Gastrocnemius medialis (tissue), 4 donors: ENCODE data around the gene MINDY1. TPM values are rescaled to one million over a fixed set of nuclear protein-coding genes. Genes with fewer than 3 reads are reported as not detected.

Experiments used
- ATAC-seq, 2 donors: fragments of 150-250 bp; one replicate each; pipeline ENCODE4 v1.9.1; 2016
- DNase-seq, 2 donors: peaks; one replicate each; pipeline ENCODE4 v3.0.0-alpha.2; 2019
- H3K27ac ChIP-seq, 4 donors: fragments of 200-600 bp; sonication (generic); 1 replicate in 1 of 4; 2 replicates in 3 of 4; pipeline ENCODE4 v1.5.1; 2016 to 2018; ENCODE audit warnings: mild to moderate bottlenecking in 2 of 4, moderate library complexity in 1 of 4
- H3K27me3 ChIP-seq, 3 donors: fragments of 200-600 bp; sonication (generic) in 2 of 3; 1 replicate in 1 of 3; 2 replicates in 2 of 3; pipeline versions ENCODE4 v1.5.1 to v1.6.0; 2016 to 2019; ENCODE audit warnings: mild to moderate bottlenecking in 1 of 3, moderate library complexity in 1 of 3
- H3K36me3 ChIP-seq, 2 donors: fragments of 200-600 bp; sonication (generic) in 1 of 2; one replicate each; pipeline ENCODE4 v1.5.1; 2017 to 2018
- H3K4me1 ChIP-seq, 2 donors: fragments of 200-600 bp; sonication (generic) in 1 of 2; one replicate each; pipeline ENCODE4 v1.5.1; 2016 to 2017; ENCODE audit warnings: mild to moderate bottlenecking in 2 of 2
- H3K4me3 ChIP-seq, 4 donors: fragments of 200-600 bp; sonication (generic) in 3 of 4; 1 replicate in 1 of 4; 2 replicates in 3 of 4; pipeline ENCODE4 v1.5.1; 2016 to 2019; ENCODE audit warnings: mild to moderate bottlenecking in 2 of 4
- H3K9me3 ChIP-seq, 3 donors: fragments of 200-600 bp; sonication (generic) in 2 of 3; 1 replicate in 1 of 3; 2 replicates in 2 of 3; pipeline ENCODE4 v1.5.1; 2016 to 2019
- POLR2A ChIP-seq, 2 donors: fragments of 450-650 bp; IDR thresholded peaks; one replicate each; pipeline ENCODE4 v1.6.1; 2017; ENCODE audit warnings: antibody characterized with exemption in 2 of 2, mild to moderate bottlenecking in 2 of 2, moderate library complexity in 2 of 2
- in situ Hi-C, 4 donors: fragments of 200-750 bp; cut with MboI; loops; one replicate each; pipeline versions ENCODE4 v1.15.0 to v1.8.0; 2017; ENCODE audit warnings: low sequenced_read_pairs in 4 of 4
- intact Hi-C: fragments of 100-400 bp; cut with DNase I; formaldehyde crosslinking; loops from one replicate; pipeline ENCODE4 v1.15.1; 2023; ENCODE audit warnings: low total_unique reads
- total RNA-seq, 4 donors: library from RNA; depleted of rRNA; stranded (reverse); fragments of >200 nt; gene quantifications; one replicate each; pipeline versions ENCODE4 v1.1.0 to v1.2.3, GENCODE V29; 2016
- TF ChIP-seq, protein P1 (sequence below), 5 experiments: fragments of 450-650 bp in 3 of 5; fragments of 200-600 bp in 2 of 5; sonication (generic) in 2 of 5; IDR thresholded peaks in 4 of 5; conservative IDR thresholded peaks in 1 of 5; 1 replicate in 4 of 5; 2 replicates in 1 of 5; pipeline ENCODE4 v1.5.1; 2016 to 2019; ENCODE audit warnings: antibody characterized with exemption in 5 of 5, mild to moderate bottlenecking in 3 of 5, moderate library complexity in 3 of 5

The MINDY1 gene
- total RNA-seq, 4 donors from 2014 or later: 13.4 to 22.8 (median 19.7) TPM

- in situ Hi-C loops (no loop called here), intact Hi-C loops (loop anchor here (5.0 to 10.0 kb wide), 6 partner anchors 36 to 446 kb away; partner anchors contain the start of genes CDC42SE1, CERS2, ENSA and PSMD4)
- TF ChIP-seq POLR2A (IDR thresholded peaks at IDR 0.05): no peak
- TF ChIP-seq, protein P1, sequence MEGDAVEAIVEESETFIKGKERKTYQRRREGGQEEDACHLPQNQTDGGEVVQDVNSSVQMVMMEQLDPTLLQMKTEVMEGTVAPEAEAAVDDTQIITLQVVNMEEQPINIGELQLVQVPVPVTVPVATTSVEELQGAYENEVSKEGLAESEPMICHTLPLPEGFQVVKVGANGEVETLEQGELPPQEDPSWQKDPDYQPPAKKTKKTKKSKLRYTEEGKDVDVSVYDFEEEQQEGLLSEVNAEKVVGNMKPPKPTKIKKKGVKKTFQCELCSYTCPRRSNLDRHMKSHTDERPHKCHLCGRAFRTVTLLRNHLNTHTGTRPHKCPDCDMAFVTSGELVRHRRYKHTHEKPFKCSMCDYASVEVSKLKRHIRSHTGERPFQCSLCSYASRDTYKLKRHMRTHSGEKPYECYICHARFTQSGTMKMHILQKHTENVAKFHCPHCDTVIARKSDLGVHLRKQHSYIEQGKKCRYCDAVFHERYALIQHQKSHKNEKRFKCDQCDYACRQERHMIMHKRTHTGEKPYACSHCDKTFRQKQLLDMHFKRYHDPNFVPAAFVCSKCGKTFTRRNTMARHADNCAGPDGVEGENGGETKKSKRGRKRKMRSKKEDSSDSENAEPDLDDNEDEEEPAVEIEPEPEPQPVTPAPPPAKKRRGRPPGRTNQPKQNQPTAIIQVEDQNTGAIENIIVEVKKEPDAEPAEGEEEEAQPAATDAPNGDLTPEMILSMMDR (IDR thresholded peaks at IDR 0.05 in 4 of 5, conservative IDR thresholded peaks at IDR 0.05 in 1 of 5): no peak
- Histone ChIP-seq H3K4me3 (peak overlapping the region; percentile 60 to 91 (median 86)), H3K36me3 (peaks cover 0 to 1% of the 10 kb centered on the region in 2 donors), H3K27ac (peak overlapping the region; percentile 89 to 95 (median 94)), H3K9me3 (no peaks in the 10 kb centered on the region), H3K4me1 (peaks cover 57 to 66% of the 10 kb centered on the region in 2 donors), H3K27me3 (no peaks in the 10 kb centered on the region)
- ATAC-seq (no peak), DNase-seq (no peak)
Measured at GRCh38 chr1:151007853-151008243, 1.1 kb upstream of the MINDY1 start.

DNA sequence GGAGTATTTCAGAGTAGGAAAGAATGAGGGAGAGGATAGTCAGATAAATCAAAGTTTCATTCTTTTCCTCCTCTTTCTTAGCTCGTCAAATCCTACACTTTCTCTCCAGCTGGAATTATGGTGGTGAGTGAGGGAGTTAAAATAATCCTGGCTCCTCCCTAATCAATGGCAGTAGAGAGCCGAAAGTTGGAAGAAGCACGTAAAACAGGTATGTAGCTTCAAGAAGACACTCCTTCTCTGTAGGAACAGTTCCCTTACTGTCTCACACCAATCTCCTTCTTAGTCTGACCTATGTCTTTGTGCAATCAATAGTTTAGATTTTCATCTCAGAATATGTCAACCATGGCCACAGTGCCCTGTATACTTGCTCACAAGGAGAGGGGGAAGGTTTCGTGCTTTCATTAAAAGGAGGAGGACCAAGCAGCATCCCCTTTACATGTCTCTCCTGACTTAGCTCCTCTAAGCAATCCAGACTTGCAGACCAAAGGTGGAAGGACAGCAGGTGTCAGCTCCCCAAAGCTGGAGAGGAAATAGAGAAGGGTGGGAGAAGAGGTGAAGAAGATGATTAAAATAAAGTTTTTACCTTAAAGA, 878 bp downstream of the MINDY1 start:
- Histone ChIP-seq H3K4me3 (peak overlapping the region; percentile 56 to 68 (median 65)), H3K27ac (peak overlapping the region; percentile 89 to 95 (median 94)), H3K4me1 (peaks cover 63 to 67% of the 10 kb centered on the region in 2 donors), H3K27me3 (no peaks in the 10 kb centered on the region), H3K9me3 (no peaks in the 10 kb centered on the region), H3K36me3 (peaks cover 0 to 17% of the 10 kb centered on the region in 2 donors)
- DNase-seq (no peak), ATAC-seq (no peak)
- intact Hi-C loops: loop anchor here (5.0 to 10.0 kb wide), 6 partner anchors 34 to 444 kb away; partner anchors contain the start of genes CDC42SE1, CERS2, ENSA and PSMD4
- in situ Hi-C loops: no loop called here
- TF ChIP-seq, protein P1 (IDR thresholded peaks at IDR 0.05 in 4 of 5, conservative IDR thresholded peaks at IDR 0.05 in 1 of 5): no peak
- no peak for TF ChIP-seq POLR2A (IDR thresholded peaks at IDR 0.05)

GRCh38 chr1:151003180-151003579, 3.5 kb downstream of the MINDY1 start:
- H3K4me3 ChIP-seq: peak overlapping the region in 1 of 4 donors; percentile 3
- ATAC-seq (no peak), DNase-seq (no peak)
- in situ Hi-C loops: no loop called here
- peaks cover 49 to 52% of the 10 kb centered on the region in 2 donors for H3K4me1 ChIP-seq
- H3K27ac ChIP-seq: peak overlapping the region; percentile 4 to 40 (median 20)
- intact Hi-C loops: loop anchor here (5.0 to 10.0 kb wide), 2 partner anchors 126 to 252 kb away; partner anchors contain the start of genes ARNT and PSMD4
- TF ChIP-seq, protein P1 (IDR thresholded peaks at IDR 0.05 in 4 of 5, conservative IDR thresholded peaks at IDR 0.05 in 1 of 5): no peak
- no peak for TF ChIP-seq POLR2A (IDR thresholded peaks at IDR 0.05)
- H3K9me3 ChIP-seq: no peaks in the 10 kb centered on the region
- H3K27me3 ChIP-seq: no peaks in the 10 kb centered on the region
- H3K36me3 ChIP-seq: peaks cover 0 to 43% of the 10 kb centered on the region in 2 donors

DNA sequence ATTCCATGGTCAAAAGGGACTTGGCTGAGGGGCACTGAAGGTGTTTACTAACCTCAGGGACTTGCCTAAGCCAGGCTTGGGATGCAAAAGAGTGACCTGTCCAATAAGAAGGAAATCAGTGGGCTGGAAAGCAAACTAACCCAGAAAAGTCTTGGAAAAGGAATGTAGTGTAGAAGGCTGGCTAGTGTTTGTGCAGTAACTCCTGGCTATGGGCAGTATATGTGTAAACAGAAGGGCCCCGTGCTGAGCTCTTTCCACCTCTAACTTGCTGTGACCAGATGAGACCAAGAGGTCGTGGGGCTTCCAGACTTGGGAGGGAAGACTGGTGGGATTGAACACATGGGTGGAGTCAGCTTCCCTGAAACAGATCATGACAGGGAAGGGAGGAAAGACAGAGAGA, 4.1 kb downstream of the MINDY1 start:
- Histone ChIP-seq H3K9me3 (no peaks in the 10 kb centered on the region), H3K36me3 (peaks cover 0 to 49% of the 10 kb centered on the region in 2 donors), H3K4me1 (peaks cover 45 to 49% of the 10 kb centered on the region in 2 donors), H3K27me3 (no peaks in the 10 kb centered on the region), H3K27ac (peak overlapping the region in 2 of 4 donors; percentile 2 to 36), H3K4me3 (no peak overlapping the region)
- TF ChIP-seq, protein P1 (IDR thresholded peaks at IDR 0.05 in 4 of 5, conservative IDR thresholded peaks at IDR 0.05 in 1 of 5): no peak
- no peak for TF ChIP-seq POLR2A (IDR thresholded peaks at IDR 0.05)
- in situ Hi-C loops: no loop called here
- intact Hi-C loops: loop anchor here (5.0 to 10.0 kb wide), 2 partner anchors 125 to 252 kb away; partner anchors contain the start of genes ARNT and PSMD4
- DNase-seq (no peak), ATAC-seq (no peak)
